GM12878 (cell line): ENCODE measurements around the gene CCND2. TPM values are rescaled to one million over a fixed set of nuclear protein-coding genes. Genes with fewer than 3 reads are reported as not detected.

Source experiments
- ATAC-seq: fragments of 200-7000 bp; cut with Tn5 transposase; 3 replicates; pipeline ENCODE4 v1.9.1; 2020; ENCODE audit warnings: mild to moderate bottlenecking, moderate library complexity
- BruUV-seq: library from RNA; stranded (reverse); fragments of 400-500 nt; replicated peaks from 2 replicates; lab custom pipeline; 2021; lab: Mats Ljungman, UMichigan
- CTCF ChIA-PET: fragments of 300-600 bp; sonication (Branson Sonifier 250); formaldehyde crosslinking; extraction: SDS; loops from one replicate; lab custom pipeline; 2021; ENCODE audit warnings: inconsistent platforms; lab: Yijun Ruan, JAX
- POLR2A ChIA-PET: fragments of 350-600 bp; formaldehyde crosslinking; extraction: SDS; loops from one replicate; lab custom pipeline; 2021; ENCODE audit warnings: inconsistent platforms; lab: Charles Lee
- RAD21 ChIA-PET: fragments of 300-600 bp; sonication (Branson Sonifier 250); formaldehyde crosslinking; loops from one replicate; lab custom pipeline; 2023; ENCODE audit warnings: antibody characterized with exemption; ENCODE audit not compliant: unreplicated experiment; lab: Charles Lee
- SMC1A ChIA-PET: fragments of 300-600 bp; sonication (Branson Sonifier 250); formaldehyde crosslinking; loops from one replicate; lab custom pipeline; 2023; ENCODE audit not compliant: unreplicated experiment, uncharacterized antibody; lab: Charles Lee
- DNase-seq: peaks from one replicate; pipeline ENCODE4 v3.0.0-alpha.2; 2011; ENCODE audit warnings: low read depth, low spot score
- FAIRE-seq: peaks from 3 replicates; lab custom pipeline; 2011; peaks lifted over from hg19 to GRCh38; lab: Jason Lieb, UNC
- H2AFZ ChIP-seq: 2 replicates; pipeline ENCODE4 v1.6.0; 2011; ENCODE audit warnings: low read depth, low read length, control low read depth; ENCODE audit not compliant: control insufficient read depth
- H3K27ac ChIP-seq: 2 replicates; pipeline ENCODE4 v1.5.1; 2011; ENCODE audit warnings: control low read depth; ENCODE audit not compliant: control insufficient read depth, insufficient read depth
- H3K27me3 ChIP-seq, 2 experiments: replicated peaks in 1 of 2; 2 replicates each; pipeline versions ENCODE4 v1.6.0 to v1.6.1; 2011; ENCODE audit warnings: low read length in 1 of 2; ENCODE audit not compliant: control insufficient read depth in 2 of 2, insufficient read depth in 2 of 2
- H3K36me3 ChIP-seq, 2 experiments: 2 replicates each; pipeline ENCODE4 v1.5.1; 2011; ENCODE audit warnings: low read length in 1 of 2; ENCODE audit not compliant: control insufficient read depth in 2 of 2, insufficient read depth in 2 of 2
- H3K4me1 ChIP-seq: 2 replicates; pipeline ENCODE4 v1.6.1; 2011; ENCODE audit warnings: mild to moderate bottlenecking, low read length, moderate library complexity, mixed read lengths; ENCODE audit not compliant: control insufficient read depth, insufficient read depth
- H3K4me2 ChIP-seq: 2 replicates; pipeline ENCODE4 v1.6.0; 2011; ENCODE audit warnings: control low read depth; ENCODE audit not compliant: control insufficient read depth, insufficient read depth
- H3K4me3 ChIP-seq: fragments of 200-600 bp; sonication (generic); 2 replicates; pipeline ENCODE4 v1.5.1; 2016
- H3K79me2 ChIP-seq: 2 replicates; pipeline ENCODE4 v1.6.0; 2011; ENCODE audit warnings: low read length; ENCODE audit not compliant: control insufficient read depth, insufficient read depth
- H3K9ac ChIP-seq: 2 replicates; pipeline ENCODE4 v1.8.0; 2011; ENCODE audit warnings: low read length, control low read depth, mixed read lengths; ENCODE audit not compliant: control insufficient read depth, insufficient read depth
- H3K9me3 ChIP-seq: replicated peaks from 3 replicates; pipeline ENCODE4 v1.5.1; 2011; ENCODE audit warnings: mild to moderate bottlenecking, low read length; ENCODE audit not compliant: control insufficient read depth, insufficient read depth
- H4K20me1 ChIP-seq: 2 replicates; pipeline ENCODE4 v1.6.0; 2011; ENCODE audit not compliant: control insufficient read depth, insufficient read depth
- CBX5 ChIP-seq: sonication (generic); IDR thresholded peaks from 2 replicates; pipeline ENCODE4 v1.6.1; 2016; ENCODE audit warnings: low read depth, moderate library complexity, mild to moderate bottlenecking, inconsistent platforms
- NR2C2 ChIP-seq: IDR thresholded peaks from 2 replicates; pipeline ENCODE4 v1.6.1; 2011; ENCODE audit warnings: borderline replicate concordance, low read depth; ENCODE audit not compliant: control insufficient read depth, insufficient read length
- POLR2AphosphoS5 ChIP-seq: IDR thresholded peaks from 2 replicates; pipeline ENCODE4 v1.6.1; 2011; ENCODE audit warnings: mild to moderate bottlenecking, low read length, inconsistent platforms
- TAF1 ChIP-seq: IDR thresholded peaks from 2 replicates; pipeline ENCODE4 v1.6.1; 2011; ENCODE audit warnings: mild to moderate bottlenecking, low read depth, low read length, borderline replicate concordance
- ZBTB4 ChIP-seq: fragments of 450-650 bp; formaldehyde crosslinking; IDR thresholded peaks from 2 replicates; pipeline ENCODE4 v1.4.0; 2022; ENCODE audit warnings: mild to moderate bottlenecking, moderate library complexity
- WGBS: methylation state at CpG from one replicate; pipeline ENCODE4 v1.1.6; 2016; ENCODE audit warnings: low lambda C conversion rate; ENCODE audit not compliant: insufficient replicate concordance, insufficient coverage; ENCODE audit errors: missing lambda C conversion rate; 5-methylcytosine and 5-hydroxymethylcytosine counted together
- in situ Hi-C: fragments of 300-500 bp; cut with MboI; formaldehyde crosslinking; loops from 9 replicates; pipeline ENCODE4 v1.14.3; 2018; ENCODE audit warnings: mixed read lengths
- intact Hi-C: fragments of 100-400 bp; cut with micrococcal nuclease; formaldehyde crosslinking; loops from one replicate; pipeline ENCODE4 v1.14.2; 2022; ENCODE audit not compliant: unreplicated experiment
- polyA plus RNA-seq, 11 experiments: library from polyadenylated mRNA; depleted of rRNA in 4 of 11; unstranded in 6 of 11; stranded (reverse) in 5 of 11; fragments of >200 nt; fragmentation: Nextera tagmentation in 4 of 11; fragmentation: Illumina TruSeq in 1 of 11; extraction: Ambion mirVana in 4 of 11; extraction: Trizol in 1 of 11; gene quantifications; 1 replicate in 1 of 11; 2 replicates in 10 of 11; pipeline versions ENCODE4 v1.2.1 to v1.2.3, GENCODE V29; 2011 to 2016; ENCODE audit warnings: inconsistent platforms in 2 of 11, missing spikeins in 2 of 11, low read depth in 1 of 11
- total RNA-seq, 4 experiments: library from RNA; depleted of rRNA in 3 of 4; stranded (reverse); fragments of >200 nt in 3 of 4; fragmentation: Illumina TruSeq in 1 of 4; extraction: Trizol in 1 of 4; gene quantifications; 2 replicates each; pipeline versions ENCODE4 v1.2.1 to v1.2.3, GENCODE V29; 2013 to 2021

Gene CCND2
- total and polyA plus RNA-seq, 10 of the 15 experiments (the other 5 are each of a cell fraction or from before 2014, with no cell fraction given), result 30.1 to 263 (median 152) TPM

- no peak for TF ChIP-seq NR2C2
- no peak for TF ChIP-seq TAF1
- peak; percentile 19; the same call in 1 of the 2 replicates for TF ChIP-seq POLR2AphosphoS5
- no peak for TF ChIP-seq CBX5
- TF ChIP-seq ZBTB4 (CRISPR knock-in tag), result no peak
- ATAC-seq (no peak), FAIRE-seq (no peak), DNase-seq (no peak)
- Histone ChIP-seq H3K27ac (peak overlapping the region; percentile 17; the same call in 1 of the 2 replicates), H4K20me1 (peaks cover 25% of the 10 kb centered on the region), H3K4me2 (peak overlapping the region; percentile 76), H2AFZ (no peak overlapping the region), H3K9me3 (no peaks in the 10 kb centered on the region), H3K36me3 (peaks cover 33 to 46% of the 10 kb centered on the region in 2 experiments), H3K4me3 (peak overlapping the region; percentile 99; the same call in 1 of the 2 replicates), H3K79me2 (peaks cover 97% of the 10 kb centered on the region), H3K4me1 (peaks cover 24% of the 10 kb centered on the region), H3K27me3 (no peaks in the 10 kb centered on the region), H3K9ac (peak overlapping the region; percentile 53)
- POLR2A ChIA-PET, result interaction anchor here (0.9 to 12.1 kb wide), 5 partner anchors 10 to 134 kb away, joined by 3 to 180 read pairs (median 6); no protein-coding TSS in a partner anchor
- CTCF ChIA-PET, result interaction anchor here (0.6 to 13.0 kb wide), 29 partner anchors 10 to 393 kb away, joined by 3 to 184 read pairs (median 7); no protein-coding TSS in a partner anchor
- intact Hi-C loops, result loop anchor here (1.0 to 10.0 kb wide), 5 partner anchors 159 to 393 kb away; no protein-coding TSS in a partner anchor
- SMC1A ChIA-PET, result interaction anchor here (0.9 to 14.5 kb wide), 25 partner anchors 9 to 407 kb away, joined by 3 to 344 read pairs (median 9); no protein-coding TSS in a partner anchor
- RAD21 ChIA-PET, result interaction anchor here (0.7 to 5.7 kb wide), 21 partner anchors 9 to 393 kb away, joined by 3 to 93 read pairs (median 10); no protein-coding TSS in a partner anchor
- 55% methylated on average over 3 of the region's 3 CpGs for WGBS
- BruUV-seq, result no TSS peak
- in situ Hi-C loops, result loop anchor here (5.0 to 10.0 kb wide), 4 partner anchors 133 to 391 kb away; no protein-coding TSS in a partner anchor
Observed at GRCh38 chr12:4277857-4278256, 4.3 kb downstream of the CCND2 start.
